GM18951 (cell line): ENCODE data around the gene ASB1.
A peak's percentile ranks its signal among the peaks of the same experiment; 100 is the strongest.

Experiments used
- POLR2A ChIP-seq: IDR thresholded peaks from 4 replicates; pipeline ENCODE4 v1.6.1; 2011; ENCODE audit warnings: mild to moderate bottlenecking; ENCODE audit not compliant: insufficient read length, insufficient read depth; ENCODE audit errors: extremely low read depth
- in situ Hi-C: fragments of 300-500 bp; cut with MboI; formaldehyde crosslinking; loops from one replicate; pipeline ENCODE4 v1.12.0; 2022; ENCODE audit warnings: low sequenced_read_pairs, mixed read lengths, inconsistent platforms; ENCODE audit not compliant: unreplicated experiment

Gene ASB1, protein sequence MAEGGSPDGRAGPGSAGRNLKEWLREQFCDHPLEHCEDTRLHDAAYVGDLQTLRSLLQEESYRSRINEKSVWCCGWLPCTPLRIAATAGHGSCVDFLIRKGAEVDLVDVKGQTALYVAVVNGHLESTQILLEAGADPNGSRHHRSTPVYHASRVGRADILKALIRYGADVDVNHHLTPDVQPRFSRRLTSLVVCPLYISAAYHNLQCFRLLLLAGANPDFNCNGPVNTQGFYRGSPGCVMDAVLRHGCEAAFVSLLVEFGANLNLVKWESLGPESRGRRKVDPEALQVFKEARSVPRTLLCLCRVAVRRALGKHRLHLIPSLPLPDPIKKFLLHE

GRCh38 chr2:238426568-238427434 is at the start of gene ASB1:
Gene ASB1, plus strand, starts transcription at chr2:238426927. Its CDS starts 144 bp downstream, at chr2:238427071.
- TF ChIP-seq POLR2A: peak; percentile 88
- in situ Hi-C loops: no loop called here

DNA sequence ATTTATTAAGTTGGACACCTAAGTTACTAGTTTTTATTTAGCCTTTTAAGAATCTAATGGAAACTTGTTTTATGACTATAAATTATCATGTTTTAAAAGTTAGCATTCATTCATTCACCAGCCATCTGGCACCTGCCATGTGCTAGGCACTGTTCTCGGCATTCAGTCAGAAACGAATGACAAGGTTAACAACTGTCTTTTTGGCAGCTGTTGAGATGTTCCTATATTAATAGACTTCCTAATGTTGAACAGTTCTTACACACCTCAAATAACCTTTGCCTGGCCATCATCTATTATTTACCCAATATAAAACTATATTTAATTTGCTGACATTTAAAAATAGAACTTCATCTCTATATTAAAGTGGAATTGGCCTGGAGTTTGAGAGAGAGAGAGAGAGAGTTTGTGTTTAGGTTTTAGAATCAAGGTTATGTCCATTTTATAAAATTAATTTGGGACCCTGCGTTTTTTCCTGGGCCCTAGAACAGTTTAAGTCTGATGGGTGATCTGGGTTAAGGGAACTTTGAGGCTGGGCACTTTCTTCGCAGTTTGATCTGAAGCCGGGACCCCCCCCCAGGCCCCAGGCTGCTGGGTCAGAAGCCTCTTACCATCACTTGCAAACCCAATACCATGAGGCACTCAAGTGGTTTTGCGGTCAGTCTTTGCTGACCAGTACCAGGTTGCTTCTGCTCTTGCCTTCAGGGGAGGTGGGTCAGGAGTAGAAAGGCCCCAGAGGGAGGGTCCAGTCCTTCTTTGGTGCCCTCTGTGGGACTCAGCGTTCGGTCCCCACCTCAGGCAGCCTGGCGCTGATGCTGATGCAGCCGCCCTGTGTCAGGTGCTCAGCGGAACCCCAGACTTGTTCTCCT is 48.3 kb upstream of the ASB1 start:
- in situ Hi-C loops: no loop called here
- no peak for TF ChIP-seq POLR2A

DNA sequence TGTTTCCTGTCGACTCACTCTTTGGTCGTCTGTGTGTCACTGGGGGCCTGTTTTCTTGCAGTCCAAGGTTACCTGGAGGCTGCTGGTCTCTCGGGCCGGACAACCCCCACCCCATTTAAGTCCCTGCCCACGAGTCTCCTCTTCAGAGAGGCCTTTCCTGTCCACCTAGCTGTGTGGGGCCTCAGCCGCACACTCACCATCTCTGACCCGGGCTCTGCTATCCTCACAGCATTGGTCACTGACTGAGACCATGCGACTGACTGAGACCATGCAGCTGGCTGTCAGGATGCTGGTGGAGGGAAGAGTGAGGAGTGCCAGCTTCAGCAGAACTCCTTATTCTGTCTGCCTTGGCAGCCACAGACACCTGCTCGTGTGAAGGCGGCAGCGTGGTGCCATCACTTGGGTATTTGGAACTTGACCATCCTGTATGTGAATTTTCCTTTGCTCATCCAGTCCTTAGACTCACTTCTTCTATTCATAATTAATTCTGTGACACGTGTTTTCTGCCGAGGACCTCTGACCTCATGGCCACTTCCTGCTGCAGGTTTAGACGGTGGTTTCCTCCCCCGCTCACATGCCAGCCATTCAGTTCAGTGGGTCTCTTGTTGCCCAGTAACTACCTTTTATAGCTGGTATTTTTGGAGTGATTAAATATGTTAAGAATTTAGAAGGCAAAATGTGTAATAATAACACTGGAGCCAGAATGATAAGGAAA is 47.5 kb upstream of the ASB1 start:
- in situ Hi-C loops: no loop called here
- TF ChIP-seq POLR2A: no peak

GRCh38 chr2:238380336-238380735 is 46.4 kb upstream of the ASB1 start:
- no peak for TF ChIP-seq POLR2A
- in situ Hi-C loops: no loop called here

DNA sequence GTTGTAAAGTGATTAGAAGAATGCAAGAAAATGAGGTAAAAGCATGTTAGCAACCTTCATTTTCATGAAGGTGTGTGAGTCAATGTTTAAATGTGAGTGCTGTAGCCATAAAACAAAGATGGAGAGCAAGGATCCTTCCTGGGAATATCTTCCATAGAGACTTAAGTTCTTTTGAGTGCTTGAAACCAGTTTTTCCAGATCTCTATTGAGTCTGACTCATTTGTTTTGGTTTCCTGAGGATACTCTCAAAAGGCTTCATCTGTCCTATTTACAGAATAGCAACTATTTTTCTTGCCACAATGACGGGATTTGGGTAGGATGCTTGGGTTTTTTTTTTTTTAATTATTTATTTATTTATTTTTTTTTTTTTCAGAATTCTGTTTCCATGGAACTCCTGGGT is 45.9 kb upstream of the ASB1 start:
- in situ Hi-C loops: no loop called here
- no peak for TF ChIP-seq POLR2A

- TF ChIP-seq POLR2A: no peak
- in situ Hi-C loops: no loop called here
These were observed 45.2 kb upstream of the ASB1 start for GRCh38 chr2:238381341-238382115.

GRCh38 chr2:238382381-238382781 is 44.3 kb upstream of the ASB1 start:
- in situ Hi-C loops: no loop called here
- TF ChIP-seq POLR2A: no peak

- in situ Hi-C loops: no loop called here
- no peak for TF ChIP-seq POLR2A
These were observed 43.6 kb upstream of the ASB1 start for GRCh38 chr2:238383135-238383534.

GRCh38 chr2:238383743-238384380 is 42.9 kb upstream of the ASB1 start:
- TF ChIP-seq POLR2A: no peak
- in situ Hi-C loops: no loop called here

DNA sequence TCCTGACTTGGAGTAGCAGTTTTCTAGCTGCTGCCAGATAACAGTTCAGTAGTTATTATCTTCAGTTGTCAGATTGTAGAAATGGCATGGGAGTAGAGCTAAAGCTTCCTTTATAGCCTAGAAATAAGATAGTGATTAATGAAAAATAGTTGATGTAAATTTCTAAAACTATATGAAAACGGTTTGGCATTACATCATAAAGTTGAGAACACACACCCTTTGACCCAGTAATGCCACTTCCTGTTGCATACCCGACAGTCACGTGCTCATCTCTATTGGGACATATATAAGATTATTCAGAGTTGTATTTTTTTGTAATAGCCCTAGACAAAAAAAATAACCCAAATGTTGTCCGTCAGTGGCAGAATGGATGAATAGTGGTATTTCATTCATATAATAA is 39.4 kb upstream of the ASB1 start:
- in situ Hi-C loops: no loop called here
- no peak for TF ChIP-seq POLR2A

DNA sequence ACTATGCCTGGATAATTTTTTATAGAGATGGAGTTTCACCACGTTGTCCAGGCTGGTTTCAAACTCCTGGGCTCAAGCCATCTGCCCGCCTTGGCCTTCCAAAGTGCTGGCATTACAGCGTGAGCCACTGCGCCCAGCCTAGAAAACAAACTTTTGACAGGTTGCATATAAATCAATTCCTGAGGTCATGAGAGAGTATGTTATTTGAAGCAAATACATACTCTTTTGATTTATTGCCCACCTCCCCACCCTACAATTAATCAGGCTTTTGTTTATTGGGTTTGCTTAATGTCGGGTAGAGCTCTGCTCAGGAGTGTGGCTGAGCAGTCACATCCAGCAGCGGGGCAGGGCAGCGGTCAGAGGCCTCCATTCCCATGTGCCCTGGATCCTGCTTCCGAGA is 37.9 kb upstream of the ASB1 start:
- in situ Hi-C loops: no loop called here
- TF ChIP-seq POLR2A: no peak
